Measurements from ENCODE around the gene KIF5C. TPM values are rescaled to one million over a fixed set of nuclear protein-coding genes. Genes with fewer than 3 reads are reported as not detected.

The KIF5C gene
- total RNA-seq, 1 donor from 2014 or later = 24.3 TPM

GRCh38 chr2:149015926-149016563, 141.0 kb downstream of the KIF5C start:
- no peak overlapping the region for H3K9ac ChIP-seq (ENCODE audit: low read length)
- no peaks in the 10 kb centered on the region for H3K9me3 ChIP-seq (ENCODE audit: insufficient read depth, low read depth, low read length)
- H3K4me3 ChIP-seq (ENCODE audit: insufficient read depth, low read depth, low read length) = no peak overlapping the region
- H3K27me3 ChIP-seq (ENCODE audit: insufficient read depth, low read length) = no peaks in the 10 kb centered on the region
- no peak overlapping the region for H3K4me2 ChIP-seq (ENCODE audit: low read length)
- peaks cover 3% of the 10 kb centered on the region for H3K36me3 Mint-ChIP-seq (ENCODE audit: low read depth, unreplicated experiment)
- no peak for FAIRE-seq
- H3K4me1 Mint-ChIP-seq (ENCODE audit: low read depth, unreplicated experiment) = peaks cover 10% of the 10 kb centered on the region
- TF ChIP-seq CTCF (IDR thresholded peaks at IDR 0.05; ENCODE audit: insufficient read depth, low read depth, low read length) = no peak
- no peak for TF ChIP-seq EZH2 (IDR thresholded peaks at IDR 0.05; ENCODE audit: insufficient read depth, low read length)
- no peaks in the 10 kb centered on the region for H3K79me2 ChIP-seq (ENCODE audit: insufficient read depth, low read length)
- H3K27ac ChIP-seq (ENCODE audit: low read depth, low read length) = no peak overlapping the region
- H4K20me1 ChIP-seq (ENCODE audit: insufficient read depth, low read length) = no peaks in the 10 kb centered on the region
- no peaks in the 10 kb centered on the region for H3K9me3 Mint-ChIP-seq (ENCODE audit: unreplicated experiment)
- H3K36me3 ChIP-seq (ENCODE audit: insufficient read depth, low read length) = no peaks in the 10 kb centered on the region
- no peak overlapping the region for H3K27ac Mint-ChIP-seq (ENCODE audit: unreplicated experiment)
- no peak overlapping the region for H3K4me3 Mint-ChIP-seq (ENCODE audit: unreplicated experiment)
- DNase-seq (ENCODE audit: low read depth) = no peak
- no peaks in the 10 kb centered on the region for H3K4me1 ChIP-seq (ENCODE audit: insufficient read depth, low read length)
- no peaks in the 10 kb centered on the region for H3K27me3 Mint-ChIP-seq (ENCODE audit: low read depth, unreplicated experiment)
- H2AFZ ChIP-seq (ENCODE audit: low read depth, low read length) = no peak overlapping the region

GRCh38 chr2:149017116-149017985, 142.3 kb downstream of the KIF5C start:
- DNase-seq (ENCODE audit: low read depth) = peak; percentile 34
- H3K9me3 ChIP-seq (ENCODE audit: insufficient read depth, low read depth, low read length) = no peaks in the 10 kb centered on the region
- Mint-ChIP-seq H3K4me1 (ENCODE audit: low read depth, unreplicated experiment) (peaks cover 10% of the 10 kb centered on the region), H3K4me3 (ENCODE audit: unreplicated experiment) (no peak overlapping the region), H3K9me3 (ENCODE audit: unreplicated experiment) (no peaks in the 10 kb centered on the region), H3K27ac (ENCODE audit: unreplicated experiment) (no peak overlapping the region), H3K36me3 (ENCODE audit: low read depth, unreplicated experiment) (peaks cover 3% of the 10 kb centered on the region), H3K27me3 (ENCODE audit: low read depth, unreplicated experiment) (no peaks in the 10 kb centered on the region)
- no peaks in the 10 kb centered on the region for H4K20me1 ChIP-seq (ENCODE audit: insufficient read depth, low read length)
- no peak overlapping the region for H3K4me3 ChIP-seq (ENCODE audit: insufficient read depth, low read depth, low read length)
- H3K36me3 ChIP-seq (ENCODE audit: insufficient read depth, low read length) = no peaks in the 10 kb centered on the region
- no peak overlapping the region for H3K9ac ChIP-seq (ENCODE audit: low read length)
- no peaks in the 10 kb centered on the region for H3K27me3 ChIP-seq (ENCODE audit: insufficient read depth, low read length)
- peak; percentile 32 for FAIRE-seq
- no peaks in the 10 kb centered on the region for H3K4me1 ChIP-seq (ENCODE audit: insufficient read depth, low read length)
- H3K79me2 ChIP-seq (ENCODE audit: insufficient read depth, low read length) = no peaks in the 10 kb centered on the region
- no peak overlapping the region for H2AFZ ChIP-seq (ENCODE audit: low read depth, low read length)
- H3K4me2 ChIP-seq (ENCODE audit: low read length) = no peak overlapping the region
- no peak overlapping the region for H3K27ac ChIP-seq (ENCODE audit: low read depth, low read length)
- TF ChIP-seq EZH2 (IDR thresholded peaks at IDR 0.05; ENCODE audit: insufficient read depth, low read length) (no peak), CTCF (IDR thresholded peaks at IDR 0.05; ENCODE audit: insufficient read depth, low read depth, low read length) (peak; percentile 88)

Measured in astrocyte (in vitro differentiated cells and primary cell).